Right lung (tissue), 10 donors: ENCODE results near the gene SHPK. TPM values are rescaled to one million over a fixed set of nuclear protein-coding genes. Genes with fewer than 3 reads are reported as not detected.

Source experiments
- DNase-seq, 2 donors: peaks; one replicate each; pipeline ENCODE4 v3.0.0-alpha.2; 2013
- long read RNA-seq, 8 donors: transcript quantifications; one replicate each; lab custom pipeline, GENCODE V29; 2026
- polyA plus RNA-seq, 5 donors: library from polyadenylated mRNA; unstranded; fragments of 120-200 nt; gene quantifications; one replicate each; pipeline versions ENCODE4 v1.2.1 to v1.2.3, GENCODE V29; 2013; ENCODE audit warnings: inconsistent platforms in 1 of 5, low replicate concordance in 1 of 5; ENCODE audit not compliant: insufficient read length in 5 of 5, insufficient read depth in 1 of 5

Gene SHPK, protein sequence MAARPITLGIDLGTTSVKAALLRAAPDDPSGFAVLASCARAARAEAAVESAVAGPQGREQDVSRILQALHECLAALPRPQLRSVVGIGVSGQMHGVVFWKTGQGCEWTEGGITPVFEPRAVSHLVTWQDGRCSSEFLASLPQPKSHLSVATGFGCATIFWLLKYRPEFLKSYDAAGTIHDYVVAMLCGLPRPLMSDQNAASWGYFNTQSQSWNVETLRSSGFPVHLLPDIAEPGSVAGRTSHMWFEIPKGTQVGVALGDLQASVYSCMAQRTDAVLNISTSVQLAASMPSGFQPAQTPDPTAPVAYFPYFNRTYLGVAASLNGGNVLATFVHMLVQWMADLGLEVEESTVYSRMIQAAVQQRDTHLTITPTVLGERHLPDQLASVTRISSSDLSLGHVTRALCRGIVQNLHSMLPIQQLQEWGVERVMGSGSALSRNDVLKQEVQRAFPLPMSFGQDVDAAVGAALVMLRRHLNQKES
- 10 to 100 TPM; 11.4 to 14.7 (median 13.3) TPM for polyA plus RNA-seq
- long read RNA-seq, donor 1, transcript SHPK-201 (7 exons, 3,838 nt): major isoform, 10 of 10 reads
- long read RNA-seq, donor 1, partial matches to known transcripts: 0 of 10 reads
- long read RNA-seq, donor 1, other reads (novel, unspliced or antisense): 0 of 10 reads
- long read RNA-seq, donor 2, partial matches to known transcripts: 0 of 2 reads
- long read RNA-seq, donor 2, other reads (novel, unspliced or antisense): 0 of 2 reads
- long read RNA-seq, donor 3, partial matches to known transcripts: 0 of 1 reads
- long read RNA-seq, donor 3, other reads (novel, unspliced or antisense): 0 of 1 reads
- long read RNA-seq, donor 4, partial matches to known transcripts: 0 of 2 reads
- long read RNA-seq, donor 4, other reads (novel, unspliced or antisense): 0 of 2 reads
- long read RNA-seq, donor 5, transcript SHPK-201 (7 exons, 3,838 nt): major isoform, 5 of 11 reads
- long read RNA-seq, donor 5, partial matches to known transcripts: 6 of 11 reads
- long read RNA-seq, donor 5, other reads (novel, unspliced or antisense): 0 of 11 reads
- long read RNA-seq, donor 6, partial matches to known transcripts: 0 of 3 reads
- long read RNA-seq, donor 6, other reads (novel, unspliced or antisense): 0 of 3 reads
- long read RNA-seq, donor 7, partial matches to known transcripts: 0 of 3 reads
- long read RNA-seq, donor 7, other reads (novel, unspliced or antisense): 0 of 3 reads
- long read RNA-seq, donor 8, partial matches to known transcripts: 0 of 4 reads
- long read RNA-seq, donor 8, other reads (novel, unspliced or antisense): 0 of 4 reads

DNA sequence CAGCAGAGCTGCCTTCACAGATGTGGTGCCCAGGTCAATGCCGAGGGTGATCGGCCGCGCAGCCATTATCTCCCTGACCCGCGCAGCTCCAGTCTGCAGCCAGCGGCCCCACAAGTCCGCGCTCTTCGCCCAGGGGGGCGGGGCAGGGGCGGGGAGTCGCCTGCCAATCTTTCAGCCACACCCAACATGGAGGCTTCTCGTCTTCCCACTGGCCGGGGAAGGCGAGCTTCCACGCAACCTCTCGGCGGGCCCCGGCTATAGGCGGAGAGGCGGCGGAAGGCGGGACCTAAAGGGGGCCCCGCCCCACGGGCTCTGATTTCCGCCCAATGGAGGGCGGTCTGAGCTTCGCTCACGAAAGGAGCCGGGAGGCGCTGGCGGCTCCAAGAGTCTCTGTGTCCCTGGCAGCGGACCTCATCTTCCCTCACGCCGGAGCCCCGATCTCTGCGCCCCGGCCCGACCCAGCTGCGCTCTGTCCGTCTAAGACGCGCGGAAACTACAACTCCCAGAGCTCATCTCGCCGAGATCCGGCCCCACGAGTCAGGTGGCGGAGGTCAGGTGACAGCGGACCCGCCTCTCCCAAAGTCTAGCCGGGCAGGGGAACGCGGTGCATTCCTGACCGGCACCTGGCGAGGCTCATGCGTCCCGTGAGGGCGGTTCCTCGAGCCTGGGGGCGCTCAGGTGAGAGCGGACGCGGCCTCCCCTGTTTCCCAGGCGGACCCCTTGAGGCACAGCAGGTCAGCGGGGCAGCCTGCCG is at the start of gene SHPK, which contains the start of gene CTNS:
SHPK (minus strand) TSS at position 97 of the 754 bp plus-strand sequence; CDS start at position 66, 31 bp downstream.
CTNS (plus strand) TSS at position 607 of the 754 bp plus-strand sequence. CDS start 3,447 bp downstream, outside the sequence.
- DNase-seq: peak; percentile 95 to 96

DNA sequence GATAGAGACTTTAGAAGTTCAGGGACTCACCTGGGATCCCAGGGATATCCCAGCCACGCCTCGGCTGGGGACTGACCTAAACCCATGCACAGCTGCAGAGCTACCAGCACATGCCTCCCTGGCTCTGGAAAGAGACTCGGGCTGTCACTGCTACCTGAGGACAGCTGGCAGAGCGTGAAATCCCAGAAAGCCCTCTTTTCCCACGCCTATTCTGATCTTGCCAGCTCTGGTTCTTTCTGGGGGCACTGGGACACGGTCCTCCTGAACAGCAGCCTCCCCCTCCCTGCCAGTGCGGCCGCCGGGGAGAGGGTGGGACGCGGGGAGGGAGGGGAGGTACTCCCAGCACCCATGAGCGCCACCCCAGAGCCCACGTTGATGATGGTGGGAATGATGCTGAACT is 49.1 kb upstream of the SHPK start:
- DNase-seq: no peak

DNA sequence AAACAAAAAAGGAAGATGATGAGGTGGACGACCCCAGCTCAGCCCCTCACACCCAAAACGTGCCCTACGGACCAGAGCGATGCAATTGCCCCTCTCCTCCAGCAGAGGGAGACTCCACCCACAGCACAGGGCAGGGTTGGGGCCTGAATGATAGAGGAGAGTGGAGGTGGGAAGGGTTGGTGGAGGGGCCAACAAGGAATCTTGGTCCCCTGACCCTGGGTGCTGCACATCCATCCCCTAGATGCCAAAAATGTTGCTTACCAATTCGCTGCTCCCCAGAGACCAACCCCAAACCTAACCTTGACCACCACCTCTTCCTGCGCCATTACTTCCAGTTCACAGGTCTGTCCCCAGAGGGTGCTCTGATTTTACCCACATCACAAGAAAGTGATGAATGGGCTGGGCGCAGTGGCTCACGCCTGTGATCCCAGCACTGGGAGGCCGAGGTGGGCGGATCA is 47.0 kb upstream of the SHPK start:
- DNase-seq: no peak

DNA sequence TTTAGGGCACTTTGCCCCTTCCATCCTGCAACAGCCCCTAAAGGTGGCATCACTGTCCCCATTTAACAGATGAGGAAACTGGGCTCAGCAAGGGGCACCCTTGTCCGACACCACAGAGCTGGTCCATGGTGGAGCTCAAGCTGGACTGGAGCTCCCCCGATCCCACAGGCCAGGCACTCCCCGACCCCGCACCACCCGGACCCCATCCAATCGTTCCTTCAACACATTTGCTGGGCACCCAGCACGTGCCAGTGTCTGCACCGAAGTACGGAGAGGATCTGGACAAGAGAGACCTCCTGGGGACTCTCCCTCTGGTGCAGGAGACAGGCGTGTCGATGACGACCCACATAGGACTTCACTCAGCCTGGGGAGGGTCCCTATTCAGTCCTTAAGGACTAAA is 46.0 kb upstream of the SHPK start:
- no peak for DNase-seq

DNA sequence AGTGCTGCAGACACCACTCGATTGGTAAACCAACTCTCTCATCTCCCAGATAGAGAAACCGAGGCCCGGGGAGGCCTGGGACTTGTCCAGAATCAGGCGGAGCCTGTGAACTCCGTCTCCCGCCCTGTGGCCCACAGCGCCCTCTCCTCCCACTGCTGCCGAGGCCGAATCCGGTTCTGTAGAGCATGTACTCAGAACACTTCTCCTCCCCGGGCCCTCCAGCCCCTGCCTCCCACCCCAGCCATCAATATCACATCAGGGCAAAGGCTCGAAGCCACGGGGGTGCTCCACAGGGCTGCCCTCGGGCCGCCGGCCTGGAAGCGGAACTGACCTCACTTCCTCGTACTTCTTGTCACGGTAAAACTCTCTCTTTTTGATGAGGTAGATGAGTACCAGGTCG is 45.5 kb upstream of the SHPK start:
- DNase-seq: no peak

DNA sequence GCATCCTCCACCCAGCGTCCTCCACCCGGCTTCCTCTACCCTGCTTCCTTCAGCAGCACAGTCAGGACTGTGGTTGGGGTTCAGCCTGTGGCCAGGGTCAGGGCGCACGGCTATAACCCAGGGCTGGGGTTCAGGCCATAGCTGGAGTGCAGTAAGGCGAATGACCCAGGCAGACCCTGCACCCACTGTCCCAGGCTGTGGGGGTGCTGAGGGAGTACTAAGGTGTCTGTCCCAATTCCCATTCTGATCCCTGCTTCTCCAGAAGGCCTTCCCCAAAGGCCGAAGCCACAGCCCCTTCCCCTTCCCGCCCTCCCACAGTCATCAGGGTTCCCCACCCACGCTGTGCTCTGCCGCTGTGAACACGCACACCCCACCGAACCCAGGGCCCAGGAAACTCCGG is 45.0 kb upstream of the SHPK start:
- no peak for DNase-seq

DNA sequence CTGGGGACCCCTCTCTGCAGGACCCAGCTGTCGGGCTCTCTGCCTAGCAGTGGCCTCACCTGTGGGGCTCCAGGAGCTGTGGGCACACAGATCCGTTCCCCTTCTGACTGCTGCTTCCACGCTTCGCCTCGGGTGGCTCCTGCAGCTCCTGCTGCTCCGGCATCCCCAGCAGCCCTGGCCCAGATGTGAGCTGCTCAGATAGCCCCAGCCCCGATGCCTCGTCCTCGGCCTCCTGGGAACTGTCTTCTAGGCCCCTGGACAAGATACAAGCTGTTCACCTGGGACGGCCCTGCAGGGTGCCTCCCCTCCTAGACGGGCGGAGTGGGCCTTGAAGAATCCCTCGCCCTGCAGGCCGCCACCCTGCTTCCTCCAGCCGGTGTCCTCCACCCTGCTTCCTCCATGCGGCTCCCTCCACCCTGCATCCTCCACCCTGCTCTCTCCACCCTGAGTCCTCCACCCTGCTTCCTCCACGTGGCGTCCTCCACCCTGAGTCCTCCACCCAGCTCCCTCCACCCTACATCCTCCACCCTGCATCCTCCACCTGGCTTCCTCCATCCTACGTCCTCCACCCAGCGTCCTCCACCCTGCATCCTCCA is 43.6 kb upstream of the SHPK start:
- no peak for DNase-seq

DNA sequence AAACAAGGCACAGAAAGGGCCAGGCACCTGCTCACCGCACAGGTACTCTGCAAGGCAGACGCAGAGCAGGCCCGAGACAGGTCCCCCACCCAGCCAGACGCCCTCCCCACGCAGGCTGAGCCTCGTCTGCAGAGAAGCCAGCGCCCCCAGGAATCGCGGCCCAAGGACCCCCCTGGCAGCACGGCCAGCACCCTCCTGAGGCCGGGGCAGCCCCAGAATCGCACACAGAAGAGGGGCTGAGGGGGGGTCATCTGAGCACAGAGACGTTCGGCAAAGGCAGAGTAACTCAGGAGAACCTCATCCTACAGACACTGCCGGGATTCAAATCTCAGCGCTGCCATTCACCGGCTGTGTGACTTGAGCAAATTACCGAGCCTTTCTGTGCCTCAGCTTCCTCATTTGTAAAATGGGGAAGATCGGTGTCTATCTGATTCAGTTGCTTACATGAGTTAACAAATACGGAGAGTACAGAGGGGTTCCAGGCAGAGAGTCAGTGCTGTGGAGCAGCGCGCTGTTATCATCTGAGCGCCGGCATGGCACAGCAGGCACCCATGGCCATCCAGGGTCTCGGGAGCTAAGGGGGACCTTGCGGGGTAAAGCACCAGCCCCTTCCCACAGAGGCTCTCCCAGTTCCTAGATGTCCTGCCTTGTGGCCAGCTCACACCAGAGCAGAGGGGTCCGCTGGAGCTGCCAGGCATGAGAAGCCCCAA is 42.9 kb upstream of the SHPK start:
- no peak for DNase-seq

DNA sequence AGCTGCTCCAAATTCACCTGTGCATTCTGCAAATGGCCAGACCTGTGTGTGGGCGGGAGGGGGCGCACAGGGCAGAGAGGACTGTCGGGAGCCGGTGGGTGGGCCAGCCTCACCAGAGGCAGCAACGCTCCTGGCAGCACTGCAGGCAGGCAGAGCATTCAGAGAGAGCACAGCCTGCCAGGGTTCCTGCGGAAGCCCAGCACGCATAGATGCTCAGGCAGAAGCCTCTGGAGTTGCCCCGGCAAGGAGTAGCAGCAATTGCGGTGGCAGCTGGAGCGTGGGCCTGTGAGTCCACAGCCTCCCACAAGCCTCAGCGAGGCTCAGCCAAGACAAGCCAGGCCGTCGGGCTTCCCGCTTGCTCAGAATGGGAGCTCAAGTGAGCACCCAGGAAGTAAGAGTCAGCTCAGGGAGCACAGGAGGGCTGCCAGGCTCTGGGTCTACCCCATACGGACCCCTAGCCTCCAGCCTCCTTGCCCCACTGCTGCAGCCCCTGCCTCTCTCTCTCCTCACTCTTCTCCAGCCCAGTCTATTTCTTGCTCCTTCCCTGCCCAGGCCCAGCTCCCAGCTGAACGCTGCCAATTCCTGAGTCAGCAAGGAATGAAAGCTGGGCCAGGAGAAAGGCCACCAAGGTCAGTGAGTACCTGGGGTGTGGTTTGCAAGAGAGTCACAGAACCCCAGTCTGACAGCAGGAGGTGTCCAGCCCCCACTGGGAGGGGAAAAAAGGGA is 42.2 kb upstream of the SHPK start:
- DNase-seq: no peak

DNA sequence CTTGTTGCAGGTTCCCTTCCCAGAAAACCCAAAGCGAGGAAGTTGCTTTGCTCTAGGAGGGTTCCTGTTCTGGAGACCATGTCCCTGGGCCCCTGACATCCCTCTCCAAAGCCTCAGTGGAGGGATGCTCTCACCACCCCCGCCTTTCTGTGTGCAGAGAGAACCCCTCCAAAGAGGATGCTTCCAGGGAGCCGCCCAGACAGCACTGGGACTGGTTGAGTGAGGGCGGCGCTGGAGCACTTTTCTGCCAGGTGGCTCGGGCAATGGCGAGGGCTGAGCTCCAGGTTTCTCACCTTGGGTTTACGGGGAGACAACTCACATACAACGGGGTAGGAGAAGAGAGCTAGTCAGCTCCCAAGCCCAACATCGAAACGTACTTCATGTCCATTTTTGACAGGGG is 39.8 kb upstream of the SHPK start:
- DNase-seq: no peak

DNA sequence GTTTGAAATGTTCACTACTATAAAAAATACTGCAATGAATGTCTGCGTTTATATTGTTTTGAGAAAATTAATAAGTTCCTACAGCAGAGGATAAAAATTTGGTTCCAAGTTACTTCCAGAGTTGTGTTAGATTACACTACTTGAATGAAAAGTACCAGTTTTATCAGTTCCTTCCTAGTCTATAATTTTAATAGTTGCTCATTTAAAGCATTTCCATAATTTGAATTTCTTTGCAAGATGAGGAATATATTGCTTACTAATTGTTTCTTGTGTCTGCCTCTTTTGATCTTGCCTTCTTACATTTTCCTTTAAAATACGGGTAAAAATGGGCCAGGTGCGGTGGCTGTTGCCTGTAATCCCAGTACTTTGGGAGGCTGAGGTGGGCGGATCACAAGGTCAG is 36.5 kb upstream of the SHPK start:
- DNase-seq: no peak

DNA sequence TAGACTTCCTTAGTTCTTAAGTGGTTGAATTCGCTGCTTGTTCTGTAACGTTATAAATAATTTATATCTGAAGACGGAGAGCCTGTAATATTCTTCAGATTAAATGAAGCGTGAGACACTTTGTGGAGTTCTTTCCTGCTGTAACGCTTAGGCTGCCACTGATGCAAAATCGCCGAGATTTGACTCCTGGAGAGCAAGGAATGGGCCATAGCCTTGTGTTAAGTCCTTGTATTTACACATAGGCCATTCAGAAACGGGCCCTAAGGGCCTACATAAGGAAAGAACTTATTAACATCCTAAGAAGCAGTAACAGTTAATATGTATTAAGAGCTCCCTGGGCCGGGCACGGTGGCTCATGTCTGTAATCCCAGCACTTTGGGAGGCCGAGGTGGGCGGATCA is 33.5 kb upstream of the SHPK start:
- no peak for DNase-seq

DNA sequence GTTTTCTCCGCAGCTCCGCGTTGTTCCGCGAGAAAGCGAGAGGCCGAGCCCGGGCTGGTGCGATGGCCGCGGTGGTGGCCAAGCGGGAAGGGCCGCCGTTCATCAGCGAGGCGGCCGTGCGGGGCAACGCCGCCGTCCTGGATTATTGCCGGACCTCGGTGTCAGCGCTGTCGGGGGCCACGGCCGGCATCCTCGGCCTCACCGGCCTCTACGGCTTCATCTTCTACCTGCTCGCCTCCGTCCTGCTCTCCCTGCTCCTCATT is 33.0 kb upstream of the SHPK start:
- DNase-seq: no peak

DNA sequence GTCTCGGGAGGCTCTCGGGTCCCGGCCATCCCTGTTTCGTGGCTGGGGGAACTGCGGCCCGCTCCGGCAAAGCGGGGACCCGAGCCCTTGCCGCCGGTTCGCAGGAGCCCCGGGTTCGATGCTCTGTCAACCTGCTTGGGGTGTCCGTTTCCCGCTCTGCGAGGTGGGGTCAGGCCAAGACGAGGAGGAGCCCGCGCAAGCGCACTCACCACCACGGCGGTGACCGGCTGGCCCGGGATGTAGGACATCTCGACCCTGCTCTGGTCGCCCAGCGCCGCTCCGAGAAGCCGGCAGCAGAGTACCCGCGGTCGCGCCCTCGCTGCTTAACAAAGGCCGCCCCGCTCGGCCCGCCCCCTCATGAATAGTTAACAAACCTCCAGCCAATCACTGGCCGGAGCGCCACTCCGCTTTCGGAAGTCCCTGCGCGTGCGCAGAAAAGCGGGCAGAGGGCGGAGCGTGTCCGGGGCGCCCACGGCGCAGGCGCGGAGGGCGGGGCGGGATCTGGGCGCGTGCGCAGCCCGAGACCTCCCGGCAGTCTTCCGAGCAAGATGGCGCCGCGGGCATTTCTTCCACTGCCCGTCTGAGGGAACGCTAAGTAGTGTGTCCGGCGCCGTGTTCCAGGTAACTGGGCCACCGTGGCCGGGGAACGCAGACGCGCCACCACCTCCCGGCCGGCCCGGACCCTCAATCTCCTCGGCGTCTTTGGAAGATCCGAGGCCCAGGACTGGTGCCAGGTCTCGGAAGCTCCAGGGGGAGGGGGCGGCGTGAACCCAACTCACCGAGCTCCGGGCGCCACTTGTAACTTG is 32.4 kb upstream of the SHPK start, which contains the start of the genes EMC6 and TAX1BP3:
EMC6 (plus strand) TSS at position 534 of the 806 bp plus-strand sequence. CDS start 335 bp downstream, outside the sequence.
TAX1BP3 (minus strand) TSS at position 300 of the 806 bp plus-strand sequence; CDS start at position 248, 52 bp downstream.
- DNase-seq: peak; percentile 99 to 100

DNA sequence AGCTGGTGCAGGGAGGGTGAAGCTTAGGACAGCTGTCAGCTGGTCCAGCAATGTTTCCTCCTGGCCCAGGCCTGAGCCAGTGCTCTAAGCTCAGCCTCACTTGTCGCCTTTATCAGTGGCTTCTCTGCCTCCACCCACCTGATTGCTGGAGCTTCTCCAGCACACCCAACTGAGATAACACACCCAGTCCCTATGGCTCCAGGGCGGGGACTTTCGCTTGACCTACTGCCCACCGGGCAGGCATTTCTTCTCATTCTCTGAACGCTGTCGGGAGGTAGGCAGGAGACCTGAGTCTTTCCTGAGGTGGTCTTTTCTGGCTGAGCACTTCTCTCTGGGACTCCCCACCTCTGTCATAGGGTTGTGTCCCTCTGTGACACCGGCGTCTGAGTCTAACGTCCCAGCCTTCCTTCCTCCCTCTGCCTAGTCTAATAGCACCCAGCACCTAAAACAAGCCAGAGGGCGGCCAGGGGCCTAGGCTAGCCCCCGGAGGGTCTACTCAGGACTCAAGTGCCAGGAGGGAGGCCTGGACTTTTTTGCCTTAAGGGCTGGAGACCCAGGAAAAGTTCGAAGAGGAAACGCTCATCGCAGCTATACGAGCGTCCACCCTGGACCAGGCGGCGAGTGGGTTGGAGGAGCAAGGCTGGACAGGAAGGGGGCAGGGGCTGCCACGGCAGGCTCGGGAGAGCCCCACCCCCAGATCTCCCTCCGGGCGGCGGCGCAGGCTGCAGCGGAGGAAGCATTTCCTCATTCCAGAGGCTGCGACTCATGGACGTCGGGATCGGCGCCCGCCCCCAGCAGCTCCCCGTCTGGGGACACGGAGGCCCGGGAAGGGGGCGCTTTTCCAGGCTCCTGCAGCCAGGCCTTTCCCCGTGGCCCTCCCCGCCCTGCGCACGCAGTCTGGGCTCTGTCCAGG is 31.6 kb upstream of the SHPK start:
- DNase-seq: peak; percentile 87 to 90

DNA sequence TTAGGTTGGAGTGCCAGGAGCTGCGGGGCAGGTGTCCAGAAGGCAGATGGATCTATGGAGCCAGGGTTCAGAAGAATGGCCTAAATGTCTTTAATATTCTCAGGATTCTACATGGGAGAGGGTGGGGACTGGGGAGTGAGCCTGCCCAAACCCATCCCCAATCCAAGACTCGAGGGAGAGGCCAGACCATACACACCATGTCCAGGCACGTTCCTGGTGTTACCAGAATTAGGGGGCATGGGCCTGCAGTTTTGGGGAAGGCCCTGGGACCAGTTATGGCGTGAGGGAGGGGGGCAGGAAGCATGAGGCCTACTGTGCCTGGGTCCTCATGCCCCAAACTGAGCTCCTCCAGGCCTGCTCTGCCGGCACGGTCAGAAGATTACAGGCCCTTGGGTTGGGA is 30.5 kb upstream of the SHPK start:
- no peak for DNase-seq

DNA sequence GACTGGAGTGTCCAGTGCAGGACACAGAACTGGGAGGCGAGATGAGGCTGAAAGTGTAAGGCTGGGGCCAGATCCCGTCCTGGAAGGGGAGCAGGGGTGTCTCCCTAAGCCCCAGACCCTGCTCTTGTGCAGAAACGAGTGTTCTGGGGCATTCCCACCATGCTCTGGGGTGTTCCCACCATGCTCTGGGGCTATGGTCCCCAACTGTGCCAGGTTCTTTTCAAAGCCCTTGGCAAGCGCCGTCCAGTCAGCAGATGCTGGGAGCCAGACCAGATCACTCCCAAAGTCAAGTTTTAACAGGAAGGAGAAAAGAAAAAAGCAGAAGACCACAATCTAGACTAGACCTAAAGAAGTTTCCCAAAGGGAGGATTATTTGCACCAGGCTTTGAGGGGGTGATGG is 29.8 kb upstream of the SHPK start:
- no peak for DNase-seq
